DMS114 treated with DMSO at 0.1 percent for 48 hours (cell line): ENCODE measurements around the gene ASPSCR1.

Experiments used
- DNase-seq: peaks from one replicate; lab custom pipeline; 2025; ENCODE audit not compliant: unreplicated experiment; lab: John Stamatoyannopoulos, UW

ASPSCR1 gene

DNA sequence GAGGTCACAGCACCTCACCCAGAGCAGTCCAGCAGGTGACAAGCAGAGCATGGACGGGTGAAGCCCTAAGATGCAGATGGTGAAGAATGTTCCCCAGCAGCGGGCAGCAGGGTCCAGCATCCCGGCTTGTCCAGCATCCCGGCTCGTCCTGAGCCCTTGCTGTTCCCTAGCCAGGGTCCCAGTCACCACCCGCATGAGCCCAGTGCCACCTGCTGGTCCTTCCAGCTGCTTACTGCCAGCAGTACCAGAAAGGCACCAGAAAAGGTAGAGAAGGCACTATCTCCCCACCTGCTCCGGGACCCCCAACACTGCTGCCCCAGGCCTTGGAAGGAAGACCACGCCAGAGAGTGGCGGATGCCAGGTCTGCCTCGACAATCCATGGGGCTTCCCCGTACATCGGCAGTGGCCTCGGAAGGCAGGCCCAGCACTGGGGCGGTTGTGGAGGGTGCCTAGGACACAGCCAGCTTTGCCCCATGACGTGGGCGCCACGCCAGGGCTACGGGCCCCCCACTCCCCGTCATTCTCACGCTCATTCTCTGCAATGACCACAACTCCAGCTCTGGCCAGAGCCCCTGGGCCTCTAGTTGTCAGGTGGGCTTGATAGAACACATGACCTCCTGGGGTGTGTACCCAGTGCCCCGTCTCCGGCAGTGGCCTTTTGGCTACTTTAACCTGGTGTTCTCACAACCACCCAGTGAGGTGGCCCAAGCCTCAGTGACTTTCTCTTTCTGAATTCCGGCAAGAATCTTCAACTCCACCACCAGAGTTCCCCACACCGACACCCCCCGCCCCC lies 43.9 kb downstream of the ASPSCR1 start:
- peak; percentile 23 for DNase-seq

DNA sequence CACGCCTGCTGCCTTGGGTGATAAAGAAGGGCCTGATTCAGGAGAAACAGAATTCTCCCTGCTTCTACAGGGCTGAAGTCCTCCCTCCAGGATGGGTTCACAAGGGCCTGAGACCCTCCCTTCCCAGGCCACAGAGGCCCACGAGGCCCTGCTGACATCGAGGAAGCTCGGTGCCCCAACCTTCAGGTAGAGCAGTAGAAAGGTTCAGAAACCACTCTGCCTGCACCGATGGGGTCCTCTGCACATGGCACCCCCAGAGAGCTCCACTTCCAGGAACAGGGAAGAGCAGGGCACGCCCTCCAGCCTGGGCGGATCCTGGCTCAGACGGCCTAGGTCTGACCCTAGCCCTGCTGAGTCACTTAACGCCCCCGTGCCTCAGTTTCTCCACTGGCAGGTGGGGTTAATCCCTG lies 44.5 kb downstream of the ASPSCR1 start:
- no peak for DNase-seq

DNA sequence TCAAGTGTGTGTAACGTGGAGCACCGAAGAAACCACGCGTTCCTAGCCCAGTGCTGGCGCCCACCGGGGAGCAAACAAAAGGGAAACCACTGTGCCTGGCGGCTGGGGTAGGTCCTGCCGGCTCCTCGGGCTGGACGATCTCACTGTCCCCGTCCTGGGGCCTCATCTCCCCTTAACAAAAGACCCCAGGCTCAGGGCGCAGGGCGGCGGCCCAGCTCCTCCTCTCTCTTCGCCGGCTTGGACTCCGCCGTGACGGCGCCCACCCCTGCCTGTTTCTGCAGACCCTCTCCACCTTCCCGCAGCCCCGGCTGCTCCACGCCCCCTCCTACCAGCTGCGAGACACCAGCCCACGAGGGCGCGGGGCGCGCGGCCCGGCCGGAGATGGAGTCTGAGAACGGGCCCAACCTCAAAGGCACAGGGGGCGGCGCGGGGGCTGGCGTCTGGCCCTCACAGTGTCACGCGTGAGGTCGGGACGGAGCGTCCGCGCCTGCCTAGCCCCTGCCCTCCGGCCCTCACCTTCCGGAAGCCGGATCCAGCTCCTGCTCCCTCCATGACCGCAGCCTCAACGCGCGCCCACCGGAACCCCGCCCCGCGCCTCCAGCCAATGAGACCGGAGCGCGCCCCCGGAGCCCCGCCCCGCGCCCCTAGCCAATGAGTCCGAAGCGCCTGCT lies 45.0 kb downstream of the ASPSCR1 start, which contains the start of gene CENPX:
Gene CENPX, minus strand, starts transcription at position 569 of the 671 bp plus-strand sequence. Its CDS starts 17 bp downstream, at position 552.
- no peak for DNase-seq

DNA sequence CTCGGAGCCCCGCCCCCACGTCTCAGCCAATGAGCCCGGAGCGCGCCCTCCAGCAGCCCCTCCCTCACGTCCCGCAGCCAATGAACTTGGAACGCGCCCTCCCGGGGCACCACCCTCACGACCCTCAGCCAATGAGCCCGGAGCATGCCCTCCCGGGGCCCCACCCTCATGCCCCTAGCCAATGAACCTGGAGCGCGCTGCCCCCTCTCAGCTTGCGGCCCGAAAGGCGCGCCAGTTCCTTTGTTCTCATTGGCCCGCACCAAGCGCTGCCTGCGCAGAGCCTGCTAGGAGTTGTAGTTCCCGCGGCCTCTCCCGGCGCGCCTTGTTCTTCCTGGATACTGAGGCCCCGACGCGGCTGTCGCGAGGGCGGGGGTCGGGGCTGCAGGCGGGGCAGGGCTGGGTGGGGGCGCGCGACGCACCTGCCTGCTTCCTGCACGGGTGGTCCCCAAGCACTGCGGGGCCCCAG lies 45.6 kb downstream of the ASPSCR1 start, which contains the start of gene LRRC45:
Gene LRRC45, plus strand, starts transcription at position 325 of the 466 bp plus-strand sequence. CDS start 339 bp downstream, outside the sequence.
- DNase-seq: peak; percentile 98

DNA sequence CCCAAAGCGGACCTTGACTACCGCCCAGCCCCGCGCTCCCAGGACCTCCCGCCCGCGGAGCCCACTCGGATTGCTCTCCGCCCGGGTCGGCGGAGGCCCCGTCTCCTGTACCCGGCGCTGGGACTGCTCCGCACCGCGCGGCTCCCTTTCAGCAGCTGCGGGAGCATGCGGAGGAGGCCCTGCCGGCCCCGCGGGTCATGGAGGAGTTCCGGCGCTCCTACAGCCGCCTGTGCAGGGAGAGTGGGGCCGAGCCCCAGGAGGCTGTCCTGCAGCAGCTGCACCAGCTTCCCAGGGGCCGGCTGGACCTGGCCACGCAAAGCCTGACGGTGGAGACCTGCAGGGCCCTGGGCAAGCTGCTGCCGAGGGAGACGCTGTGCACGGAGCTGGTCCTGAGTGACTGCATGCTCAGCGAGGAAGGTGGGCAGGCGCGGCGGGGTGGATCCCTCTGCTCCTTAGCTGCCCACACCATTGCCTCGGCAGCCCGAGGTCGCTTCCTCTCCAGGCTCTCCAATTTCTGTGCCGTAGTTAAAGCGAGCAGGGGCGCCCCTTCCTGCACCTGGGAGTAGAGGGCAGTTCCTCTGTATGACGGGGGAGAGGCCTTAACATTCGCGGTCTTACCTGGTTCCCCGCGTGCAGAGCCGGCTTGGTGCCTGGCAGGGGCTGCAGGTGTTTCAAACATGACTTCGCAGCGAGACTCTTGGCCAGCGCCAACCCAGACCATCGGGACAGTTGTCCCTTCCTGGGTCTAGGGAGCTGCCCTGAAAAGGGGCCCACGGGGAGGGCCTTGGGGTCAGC lies 46.2 kb downstream of the ASPSCR1 start:
- no peak for DNase-seq

DNA sequence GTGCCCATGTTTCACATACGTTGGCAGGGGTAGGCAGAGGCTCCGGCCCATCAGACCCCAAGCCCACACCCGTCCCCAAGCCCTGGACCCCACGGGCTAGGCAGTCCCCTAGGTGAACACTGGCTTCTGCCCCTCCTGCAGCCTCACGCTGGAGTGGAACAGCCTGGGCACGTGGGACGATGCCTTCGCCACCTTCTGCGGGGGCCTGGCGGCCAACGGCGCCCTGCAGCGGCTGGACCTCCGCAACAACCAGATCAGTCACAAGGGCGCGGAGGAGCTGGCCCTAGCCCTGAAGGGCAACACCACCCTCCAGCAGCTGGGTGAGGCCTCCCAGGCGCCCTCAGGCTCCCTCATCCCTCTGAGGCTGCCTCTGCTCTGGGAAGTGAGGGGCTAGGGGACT lies 47.4 kb downstream of the ASPSCR1 start:
- DNase-seq: no peak

DNA sequence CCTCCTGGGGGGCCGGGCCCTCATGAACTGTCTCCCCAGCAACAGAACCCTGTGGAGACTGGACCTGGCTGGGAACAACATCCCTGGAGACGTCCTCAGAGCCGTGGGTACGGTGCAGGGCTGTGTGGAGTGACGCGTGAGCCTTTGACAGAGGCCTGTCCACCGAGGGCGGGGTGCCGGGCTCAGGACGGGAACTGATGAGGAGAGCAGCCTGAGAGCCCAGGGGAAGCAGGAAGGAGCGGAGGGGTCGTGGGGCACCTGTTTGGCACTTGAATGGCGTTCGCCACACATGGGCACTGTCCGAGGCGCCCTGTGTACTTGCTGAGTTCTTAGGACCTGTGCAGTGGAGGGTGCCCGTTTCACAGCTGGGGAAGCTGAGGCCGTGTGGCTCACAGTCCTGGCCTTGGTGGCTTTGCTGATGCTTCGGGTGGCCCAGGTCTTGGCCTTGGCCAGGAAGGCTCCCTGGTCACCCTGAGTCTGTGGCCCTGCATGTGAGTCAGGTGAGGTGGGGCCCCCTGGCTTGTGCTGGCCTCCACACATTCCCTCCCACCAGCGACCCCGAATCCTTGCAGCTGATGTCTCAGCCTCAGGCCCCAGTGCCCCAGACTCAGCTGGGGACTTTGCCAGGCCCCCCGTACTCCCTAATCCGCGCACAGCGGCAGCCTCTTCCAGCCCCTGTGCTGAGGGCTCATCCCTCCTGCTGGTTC lies 48.1 kb downstream of the ASPSCR1 start:
- no peak for DNase-seq

DNA sequence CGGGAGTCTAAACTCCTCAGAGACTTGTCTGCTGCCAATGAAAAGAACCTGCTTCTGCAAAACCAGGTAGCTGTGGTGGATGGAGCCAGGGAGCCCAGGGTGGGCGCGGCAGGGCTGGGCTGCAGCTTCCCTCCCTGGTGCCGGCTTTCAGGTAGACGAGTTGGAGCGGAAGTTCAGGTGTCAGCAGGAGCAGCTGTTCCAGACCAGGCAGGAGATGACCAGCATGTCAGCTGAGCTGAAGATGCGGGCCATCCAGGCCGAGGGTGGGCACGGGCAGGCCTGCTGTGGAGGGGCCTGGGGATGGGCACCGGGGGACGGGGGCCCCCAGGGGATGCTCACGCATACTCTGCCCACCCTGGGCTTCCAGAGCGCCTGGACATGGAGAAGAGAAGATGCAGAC lies 50.8 kb downstream of the ASPSCR1 start:
- DNase-seq: no peak

DNA sequence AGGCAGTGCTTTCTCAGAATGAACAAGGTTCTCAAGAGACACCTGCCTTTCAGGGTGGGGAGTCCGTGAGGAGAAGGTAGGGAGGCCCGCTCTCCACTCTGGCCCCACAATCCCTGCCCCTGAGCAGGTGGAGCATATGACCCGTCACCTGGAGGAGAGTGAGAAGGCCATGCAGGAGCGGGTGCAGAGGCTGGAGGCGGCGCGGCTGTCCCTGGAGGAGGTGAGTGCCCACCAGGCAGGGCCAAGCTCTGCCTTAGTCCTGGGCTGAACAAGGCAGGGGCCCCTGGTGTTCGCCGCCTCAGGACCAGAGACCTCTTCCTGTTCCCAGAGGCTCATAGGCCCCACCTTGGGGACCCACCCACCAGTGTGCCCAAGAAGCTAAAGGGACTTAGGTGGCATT lies 51.5 kb downstream of the ASPSCR1 start:
- DNase-seq: no peak

DNA sequence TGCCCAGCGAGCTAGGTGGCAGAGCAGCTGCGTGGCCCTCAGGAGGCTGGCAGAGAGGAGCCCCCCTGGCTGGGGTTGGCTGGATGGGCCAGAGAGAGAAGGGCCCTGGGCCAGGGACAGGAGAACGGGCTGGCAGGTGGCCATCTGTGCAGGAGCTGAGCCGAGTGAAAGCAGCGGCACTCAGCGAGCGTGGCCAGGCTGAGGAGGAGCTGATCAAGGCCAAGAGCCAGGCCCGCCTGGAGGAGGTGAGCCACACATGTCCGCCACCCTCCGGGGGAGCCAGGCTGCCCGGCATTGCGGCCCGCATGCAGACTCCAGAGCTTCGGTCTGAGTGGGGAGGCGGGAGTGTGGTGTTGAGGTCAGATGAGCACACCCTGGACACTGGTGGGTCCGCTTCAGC lies 52.0 kb downstream of the ASPSCR1 start:
- no peak for DNase-seq

DNA sequence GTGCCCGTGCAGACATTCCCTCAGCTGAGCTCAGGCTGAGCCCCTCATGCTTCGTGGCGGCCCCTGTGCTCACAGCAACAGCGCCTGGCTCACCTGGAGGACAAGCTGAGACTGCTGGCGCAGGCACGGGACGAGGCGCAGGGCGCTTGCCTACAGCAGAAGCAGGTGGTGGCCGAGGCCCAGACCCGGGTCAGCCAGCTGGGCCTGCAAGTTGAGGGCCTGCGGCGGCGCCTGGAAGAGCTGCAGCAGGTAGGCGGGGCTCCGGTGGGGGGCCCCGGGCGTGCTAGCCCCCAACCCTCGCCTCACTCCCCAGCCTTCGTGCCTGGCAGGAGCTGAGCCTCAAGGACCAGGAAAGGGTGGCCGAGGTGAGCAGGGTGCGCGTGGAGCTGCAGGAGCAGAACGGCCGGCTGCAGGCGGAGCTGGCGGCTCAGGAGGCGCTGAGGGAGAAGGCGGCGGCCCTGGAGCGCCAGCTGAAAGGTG lies 52.6 kb downstream of the ASPSCR1 start:
- DNase-seq: no peak

DNA sequence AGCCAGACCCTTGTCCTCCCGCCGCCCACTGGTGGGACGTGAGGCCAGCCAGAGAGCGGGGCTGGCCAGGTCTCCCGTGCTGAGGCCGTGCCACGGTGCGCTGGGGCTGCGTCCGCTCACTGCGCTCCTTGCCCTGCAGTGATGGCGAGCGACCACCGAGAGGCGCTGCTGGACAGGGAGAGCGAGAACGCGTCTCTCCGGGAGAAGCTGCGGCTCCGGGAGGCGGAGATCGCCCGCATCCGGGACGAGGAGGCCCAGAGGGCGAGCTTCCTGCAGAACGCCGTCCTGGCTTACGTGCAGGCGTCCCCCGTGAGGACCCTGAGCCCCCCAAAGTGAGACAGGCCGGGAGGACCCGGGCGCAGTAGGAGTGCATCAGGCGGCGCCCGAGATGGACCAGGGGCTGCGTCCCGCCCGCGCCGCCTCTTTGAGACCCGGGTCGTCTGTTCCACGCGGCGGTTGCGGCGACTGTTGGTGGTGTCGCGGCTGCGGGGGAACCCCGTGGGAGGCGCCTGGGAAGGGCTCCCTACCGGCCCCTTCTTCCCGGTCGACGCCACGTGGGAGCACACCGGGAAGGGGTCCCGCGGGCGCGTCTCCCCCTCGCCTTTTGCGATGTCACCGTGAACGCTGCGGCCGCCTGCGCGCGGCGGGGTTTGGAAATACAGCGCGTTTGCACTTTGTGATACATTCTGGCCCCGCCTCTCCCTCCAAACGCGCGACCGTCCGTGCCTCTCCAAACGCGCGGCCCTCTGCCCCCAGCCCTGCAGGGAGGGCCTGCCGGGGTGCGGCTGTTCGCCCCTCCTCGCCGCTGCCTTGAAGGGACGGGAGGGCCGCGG lies 53.3 kb downstream of the ASPSCR1 start:
- peak; percentile 36 for DNase-seq

DNA sequence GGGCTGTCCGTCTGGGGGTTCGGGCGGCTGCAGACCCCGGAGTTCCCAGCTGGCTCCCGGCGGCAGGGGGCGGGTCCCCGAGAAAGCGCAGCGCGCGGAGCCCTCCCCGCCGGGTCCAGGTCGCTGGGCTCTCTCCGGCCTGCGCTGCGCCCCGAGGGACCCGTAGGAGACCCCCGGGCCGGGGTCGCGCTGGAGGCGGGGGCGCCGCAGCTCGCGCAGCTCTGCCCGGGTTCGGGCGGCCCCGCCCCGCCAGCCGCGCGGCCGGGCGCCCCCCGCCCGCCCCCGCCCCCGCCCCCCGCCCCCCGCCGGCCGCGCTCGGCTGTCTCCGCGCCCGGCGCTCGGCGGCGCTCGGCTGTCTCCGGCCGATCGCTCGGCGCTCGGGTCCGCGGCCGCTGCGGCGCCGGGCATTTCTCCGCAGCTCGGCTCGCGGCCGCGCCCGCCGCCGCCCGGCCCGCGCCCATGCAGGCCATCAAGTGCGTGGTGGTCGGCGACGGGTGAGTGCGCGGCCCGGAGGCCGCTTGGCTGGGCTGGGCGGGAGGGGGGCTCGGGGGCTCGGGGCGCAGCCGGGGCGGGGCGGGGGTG lies 54.0 kb downstream of the ASPSCR1 start, which contains the start of gene RAC3:
Gene RAC3, plus strand, starts transcription at position 376 of the 582 bp plus-strand sequence. Its CDS starts 84 bp downstream, at position 460.
- no peak for DNase-seq

DNA sequence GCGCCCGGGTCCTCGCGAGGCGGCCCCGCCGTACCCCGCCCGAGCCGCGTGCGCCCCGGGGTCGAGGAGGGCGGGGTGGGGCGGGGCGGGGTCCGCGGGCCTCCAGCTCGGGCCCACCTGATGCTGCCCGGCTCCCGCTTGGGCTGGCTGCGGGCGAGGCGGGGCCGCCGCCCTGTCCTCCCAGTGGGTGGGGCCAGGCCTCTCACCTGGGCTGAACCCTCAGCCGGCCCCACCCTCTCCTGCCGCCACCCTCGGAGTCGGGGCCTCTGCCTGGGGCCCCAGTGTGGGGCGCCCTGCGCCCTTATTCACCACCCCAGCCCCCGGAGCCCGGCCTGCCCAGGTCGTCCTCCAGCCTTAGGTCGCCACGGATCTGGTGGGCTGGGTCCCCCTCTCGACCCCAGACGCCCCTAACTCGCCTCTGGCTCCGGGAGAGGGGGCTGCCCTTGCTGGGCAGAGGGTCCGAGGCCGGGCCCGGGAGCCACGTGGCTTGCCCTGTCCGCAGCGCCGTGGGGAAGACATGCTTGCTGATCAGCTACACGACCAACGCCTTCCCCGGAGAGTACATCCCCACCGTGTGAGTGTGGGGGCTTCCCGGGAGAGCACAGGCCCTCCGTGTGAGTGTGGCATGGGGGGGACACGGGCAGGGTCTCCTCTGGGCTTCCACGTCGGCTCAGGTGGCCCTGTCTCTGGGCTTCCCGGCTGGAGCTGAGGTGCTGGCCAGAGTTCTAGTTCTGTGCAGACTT lies 54.6 kb downstream of the ASPSCR1 start:
- DNase-seq: no peak

DNA sequence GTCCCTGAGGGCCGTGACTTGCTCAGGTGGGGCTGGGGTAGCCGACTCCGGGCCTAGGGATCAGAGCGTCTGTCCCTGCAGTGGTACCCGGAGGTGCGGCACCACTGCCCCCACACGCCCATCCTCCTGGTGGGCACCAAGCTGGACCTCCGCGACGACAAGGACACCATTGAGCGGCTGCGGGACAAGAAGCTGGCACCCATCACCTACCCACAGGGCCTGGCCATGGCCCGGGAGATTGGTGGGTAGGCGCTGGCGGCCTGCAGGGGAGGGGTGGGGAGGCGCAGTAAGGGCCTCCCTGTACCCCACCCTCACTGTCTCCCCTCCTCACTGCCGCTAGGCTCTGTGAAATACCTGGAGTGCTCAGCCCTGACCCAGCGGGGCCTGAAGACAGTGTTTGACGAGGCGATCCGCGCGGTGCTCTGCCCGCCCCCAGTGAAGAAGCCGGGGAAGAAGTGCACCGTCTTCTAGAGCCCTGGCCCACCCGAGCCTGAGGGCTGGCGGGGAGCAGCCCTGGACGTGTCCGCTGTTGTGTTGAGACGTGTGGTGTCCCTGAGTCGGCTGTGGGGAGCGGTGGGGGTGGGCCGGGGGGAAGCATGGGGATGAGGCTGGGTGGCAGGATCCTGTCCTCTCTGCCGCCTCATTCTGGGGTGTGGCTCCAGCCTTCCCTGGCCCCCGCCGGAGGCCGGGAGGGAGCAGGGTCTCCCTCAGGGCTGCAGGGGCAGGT lies 56.1 kb downstream of the ASPSCR1 start:
- no peak for DNase-seq

DNA sequence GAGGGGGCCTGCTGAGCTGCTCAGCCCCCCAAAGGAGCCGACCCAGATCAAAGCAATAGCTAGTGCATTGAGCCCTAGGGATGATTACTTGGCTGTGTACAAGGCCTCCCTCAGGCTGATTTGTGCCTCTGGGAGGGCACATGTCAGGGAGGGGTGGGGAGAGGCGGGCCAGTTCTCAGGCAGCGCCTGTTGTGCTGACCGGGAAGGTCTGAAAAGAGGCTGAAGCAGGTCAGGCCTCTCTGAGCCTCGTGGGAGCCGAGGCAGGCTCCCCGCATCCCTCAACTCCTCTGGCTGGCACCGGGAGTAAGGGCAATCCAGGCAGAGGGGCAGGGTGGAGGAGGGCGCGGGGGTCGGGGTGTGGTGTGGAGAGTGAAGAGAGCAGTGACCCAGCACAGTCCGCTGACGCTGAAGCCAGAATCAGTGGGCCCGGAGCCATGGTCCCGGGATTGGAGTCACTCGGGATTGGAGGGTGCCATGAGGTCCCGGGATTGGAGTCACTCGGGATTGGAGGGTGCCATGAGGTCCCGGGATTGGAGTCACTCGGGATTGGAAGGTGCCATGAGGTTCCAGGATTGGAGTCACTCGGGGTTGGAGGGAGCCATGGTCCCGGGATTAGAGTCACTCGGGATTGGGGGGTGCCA lies 57.1 kb downstream of the ASPSCR1 start:
- DNase-seq: no peak

DNA sequence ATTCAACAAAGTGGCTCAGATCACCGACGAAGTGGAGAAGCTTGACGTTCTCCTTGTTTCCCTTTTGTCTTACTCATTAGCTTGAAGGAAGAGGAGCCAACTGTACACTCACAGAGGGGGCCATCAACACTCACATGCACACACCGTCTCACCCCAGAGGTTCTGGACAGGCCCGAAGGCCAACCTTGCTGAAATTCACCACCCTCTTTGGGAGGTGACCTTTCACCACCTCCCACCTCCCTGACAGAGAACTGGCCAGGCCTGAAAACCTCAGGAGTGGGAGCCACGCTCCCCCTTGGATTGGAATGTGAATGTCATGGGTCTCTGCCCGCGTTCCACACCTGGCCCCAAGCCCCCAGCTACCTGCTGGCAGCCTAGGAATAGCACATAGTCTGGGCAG lies 58.1 kb downstream of the ASPSCR1 start:
- no peak for DNase-seq
